DOHH2 (cell line): ENCODE results near the gene OR5AU1.

Experiments used
- H3F3A ChIP-seq: fragments of 200-600 bp; sonication (generic), shearing (Covaris generic); 2 replicates; pipeline ENCODE4 v1.6.0; 2016; ENCODE audit warnings: antibody characterized with exemption, mild to moderate bottlenecking; ENCODE audit not compliant: control insufficient read depth, insufficient read depth
- H3K27ac ChIP-seq: fragments of 200-600 bp; sonication (generic); 2 replicates; pipeline ENCODE4 v1.5.1; 2014; ENCODE audit warnings: low read depth, mild to moderate bottlenecking, low read length, moderate library complexity
- H3K27me3 ChIP-seq: fragments of 200-600 bp; sonication (generic); 2 replicates; pipeline ENCODE4 v1.6.1; 2014; ENCODE audit warnings: mild to moderate bottlenecking, low read length, mixed read lengths; ENCODE audit not compliant: control insufficient read depth
- H3K36me3 ChIP-seq: fragments of 200-600 bp; sonication (generic); 2 replicates; pipeline ENCODE4 v1.6.1; 2014; ENCODE audit warnings: mild to moderate bottlenecking, low read length, moderate library complexity, mixed read lengths; ENCODE audit not compliant: control insufficient read depth
- H3K4me1 ChIP-seq: fragments of 200-600 bp; sonication (generic); 2 replicates; pipeline ENCODE4 v1.6.1; 2014; ENCODE audit warnings: mild to moderate bottlenecking, low read length, mixed read lengths; ENCODE audit not compliant: control insufficient read depth
- H3K4me2 ChIP-seq: fragments of 200-600 bp; sonication (generic); 2 replicates; pipeline ENCODE4 v1.6.0; 2014; ENCODE audit warnings: mild to moderate bottlenecking, low read length, moderate library complexity
- H3K4me3 ChIP-seq: fragments of 200-600 bp; sonication (generic); 2 replicates; pipeline ENCODE4 v1.5.1; 2014; ENCODE audit warnings: mild to moderate bottlenecking, low read length, mixed read lengths
- H3K79me2 ChIP-seq: fragments of 200-600 bp; sonication (generic); 2 replicates; pipeline ENCODE4 v1.6.1; 2014; ENCODE audit warnings: mild to moderate bottlenecking, low read length, mixed read lengths; ENCODE audit not compliant: control insufficient read depth
- H3K9me2 ChIP-seq: fragments of 200-600 bp; sonication (generic); replicated peaks from 2 replicates; pipeline ENCODE4 v1.6.1; 2014; ENCODE audit warnings: mild to moderate bottlenecking, low read length, mixed read lengths; ENCODE audit not compliant: control insufficient read depth
- H3K9me3 ChIP-seq: fragments of 200-600 bp; sonication (generic); 2 replicates; pipeline ENCODE4 v1.6.1; 2014; ENCODE audit warnings: antibody characterized with exemption, low read length, mixed read lengths; ENCODE audit not compliant: control insufficient read depth, insufficient read depth
- H4K20me1 ChIP-seq: fragments of 200-600 bp; sonication (generic); 2 replicates; pipeline ENCODE4 v1.6.0; 2014; ENCODE audit warnings: low read depth, mild to moderate bottlenecking, antibody characterized with exemption, low read length, moderate library complexity; ENCODE audit not compliant: control insufficient read depth, insufficient read depth
- CTCF ChIP-seq: fragments of 200-600 bp; sonication (generic); IDR thresholded peaks from one replicate; pipeline ENCODE4 v1.5.1; 2014; ENCODE audit warnings: antibody characterized with exemption, mild to moderate bottlenecking, low read depth, low read length; ENCODE audit not compliant: poor library complexity, severe bottlenecking
- EZH2phosphoT487 ChIP-seq: fragments of 200-600 bp; sonication (generic); IDR thresholded peaks from 2 replicates; pipeline ENCODE4 v1.6.1; 2017; ENCODE audit warnings: borderline replicate concordance, mild to moderate bottlenecking, antibody characterized with exemption, low read length, moderate library complexity, mixed read lengths

OR5AU1 gene

GRCh38 chr14:21203470-21204166, 47.8 kb upstream of the OR5AU1 start:
- H3F3A ChIP-seq = peaks cover 87% of the 10 kb centered on the region
- H4K20me1 ChIP-seq = peaks cover 12% of the 10 kb centered on the region
- no peak overlapping the region for H3K27ac ChIP-seq
- no peaks in the 10 kb centered on the region for H3K9me3 ChIP-seq
- no peaks in the 10 kb centered on the region for H3K27me3 ChIP-seq
- no peaks in the 10 kb centered on the region for H3K79me2 ChIP-seq
- H3K4me1 ChIP-seq = no peaks in the 10 kb centered on the region
- no peak overlapping the region for H3K4me2 ChIP-seq
- no peaks in the 10 kb centered on the region for H3K9me2 ChIP-seq
- TF ChIP-seq CTCF (no peak), EZH2phosphoT487 (no peak)
- H3K36me3 ChIP-seq = peaks cover 30% of the 10 kb centered on the region
- H3K4me3 ChIP-seq = no peak overlapping the region

GRCh38 chr14:21202463-21203358, 46.8 kb upstream of the OR5AU1 start:
- no peaks in the 10 kb centered on the region for H3K9me2 ChIP-seq
- H3F3A ChIP-seq = peaks cover 78% of the 10 kb centered on the region
- H3K27me3 ChIP-seq = no peaks in the 10 kb centered on the region
- H3K4me1 ChIP-seq = no peaks in the 10 kb centered on the region
- H3K4me2 ChIP-seq = no peak overlapping the region
- peaks cover 21% of the 10 kb centered on the region for H3K36me3 ChIP-seq
- no peaks in the 10 kb centered on the region for H3K79me2 ChIP-seq
- TF ChIP-seq EZH2phosphoT487 (no peak), CTCF (no peak)
- no peaks in the 10 kb centered on the region for H3K9me3 ChIP-seq
- H3K4me3 ChIP-seq = no peak overlapping the region
- H3K27ac ChIP-seq = no peak overlapping the region
- H4K20me1 ChIP-seq = peaks cover 4% of the 10 kb centered on the region; the same call in 1 of the 2 replicates

GRCh38 chr14:21201732-21202462, 46.0 kb upstream of the OR5AU1 start:
- Histone ChIP-seq H3K36me3 (peaks cover 13% of the 10 kb centered on the region), H3K27ac (no peak overlapping the region), H3K9me3 (no peaks in the 10 kb centered on the region), H3K4me1 (no peaks in the 10 kb centered on the region), H4K20me1 (peaks cover 4% of the 10 kb centered on the region; the same call in 1 of the 2 replicates), H3K79me2 (no peaks in the 10 kb centered on the region), H3K27me3 (no peaks in the 10 kb centered on the region), H3K4me3 (no peak overlapping the region), H3F3A (peaks cover 70% of the 10 kb centered on the region), H3K9me2 (no peaks in the 10 kb centered on the region), H3K4me2 (no peak overlapping the region)
- no peak for TF ChIP-seq EZH2phosphoT487
- TF ChIP-seq CTCF = no peak
